ENCODE results near the gene RNF224.

DNA sequence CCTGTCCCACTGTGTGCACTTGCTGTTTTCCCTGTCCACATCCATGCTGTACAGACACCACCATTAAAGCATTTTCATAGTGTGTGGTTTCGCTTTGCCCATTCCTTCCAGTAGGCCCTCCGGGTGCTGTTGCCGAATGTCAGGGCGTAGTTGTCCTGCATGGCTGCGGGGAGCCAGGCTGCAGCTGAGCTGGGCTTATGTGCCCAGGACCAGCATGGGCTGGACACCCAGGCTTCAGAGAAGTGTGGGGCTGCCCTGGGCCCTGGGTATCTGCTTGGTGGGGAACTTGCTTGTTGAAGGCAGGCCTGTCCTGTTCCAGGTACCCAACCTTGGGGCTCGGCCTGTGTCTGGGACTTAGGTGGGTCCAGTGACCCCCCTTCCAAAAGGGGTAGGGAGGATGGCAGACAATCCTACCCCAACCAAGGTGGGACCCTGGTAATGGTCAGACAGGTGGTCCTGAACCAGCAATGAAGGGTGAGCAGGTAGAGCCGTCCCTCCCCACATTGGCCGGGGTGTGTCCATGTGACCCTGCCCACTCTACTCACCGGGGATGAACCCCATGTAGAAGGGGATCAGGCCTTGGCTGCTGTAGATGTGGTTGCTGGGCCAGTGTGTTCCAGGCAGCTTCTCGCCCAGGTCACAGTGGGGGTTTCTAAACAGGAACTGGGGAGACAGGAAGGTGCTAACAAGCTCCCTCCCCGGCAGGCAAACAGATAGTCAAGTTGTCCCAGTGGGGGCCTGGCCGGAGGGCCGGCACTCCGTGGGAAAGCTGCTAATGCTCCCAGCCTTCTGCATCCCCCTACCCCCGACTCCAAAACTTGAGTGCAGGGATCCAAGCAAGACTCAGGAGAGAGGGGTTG is 16.6 kb downstream of the RNF224 start:
- TF ChIP-seq GATA2 (IDR thresholded peaks at IDR 0.05; ENCODE audit: low read depth, low read length) (no peak), GATA3 (IDR thresholded peaks at IDR 0.05; ENCODE audit: low read depth, low read length) (no peak)

All from SH-SY5Y (cell line).